Suprapubic skin (tissue), 4 donors: ENCODE results near the gene TPI1. TPM values are rescaled to one million over a fixed set of nuclear protein-coding genes. Genes with fewer than 3 reads are reported as not detected.

Experiments
- DNase-seq, 2 donors: peaks; one replicate each; pipeline ENCODE4 v3.0.0-alpha.2; 2019; ENCODE audit warnings: low spot score in 2 of 2
- H3K27ac ChIP-seq: fragments of 200-600 bp; sonication (generic); one replicate; pipeline ENCODE4 v1.5.1; 2019
- H3K27me3 ChIP-seq: fragments of 200-600 bp; sonication (generic); one replicate; pipeline ENCODE4 v1.5.1; 2019
- H3K36me3 ChIP-seq: fragments of 200-600 bp; sonication (generic); one replicate; pipeline ENCODE4 v1.5.1; 2019
- H3K4me1 ChIP-seq: fragments of 200-600 bp; sonication (generic); one replicate; pipeline ENCODE4 v1.5.1; 2019
- H3K4me3 ChIP-seq: fragments of 200-600 bp; sonication (generic); one replicate; pipeline ENCODE4 v1.5.1; 2019; ENCODE audit warnings: mild to moderate bottlenecking
- H3K9me3 ChIP-seq: fragments of 200-600 bp; sonication (generic); one replicate; pipeline ENCODE4 v1.5.1; 2019
- CTCF ChIP-seq, 2 donors: fragments of 200-600 bp in 1 of 2; fragments of 450-650 bp in 1 of 2; sonication (generic) in 1 of 2; IDR thresholded peaks; one replicate each; pipeline ENCODE4 v1.5.1; 2016 to 2019; ENCODE audit warnings: antibody characterized with exemption in 2 of 2, mild to moderate bottlenecking in 1 of 2, moderate library complexity in 1 of 2
- EP300 ChIP-seq: sonication (generic); formaldehyde crosslinking; IDR thresholded peaks from one replicate; pipeline ENCODE4 v1.6.1; 2017; ENCODE audit warnings: antibody characterized with exemption
- POLR2A ChIP-seq, 2 donors: fragments of 450-650 bp; IDR thresholded peaks; one replicate each; pipeline ENCODE4 v1.6.1; 2017; ENCODE audit warnings: antibody characterized with exemption in 2 of 2, mild to moderate bottlenecking in 2 of 2, moderate library complexity in 2 of 2
- POLR2AphosphoS5 ChIP-seq, 3 donors: sonication (generic); formaldehyde crosslinking; IDR thresholded peaks; one replicate each; pipeline ENCODE4 v1.6.1; 2017; ENCODE audit warnings: antibody characterized with exemption in 3 of 3
- WGBS: methylation state at CpG from one replicate; pipeline ENCODE4 v1.1.5; 2018; 5-methylcytosine and 5-hydroxymethylcytosine counted together
- total RNA-seq, 4 donors: library from RNA; depleted of rRNA; stranded (reverse); fragments of >200 nt; gene quantifications; one replicate each; pipeline ENCODE4 v1.1.0, GENCODE V29; 2016

TPI1 gene
- total RNA-seq, 4 donors from 2014 or later = 185 to 498 (median 405) TPM

- 92% methylated on average over 3 of the region's 6 CpGs for WGBS
- Histone ChIP-seq H3K36me3 (peaks cover 29% of the 10 kb centered on the region), H3K4me3 (no peak overlapping the region), H3K4me1 (peaks cover 14% of the 10 kb centered on the region), H3K27ac (no peak overlapping the region), H3K27me3 (no peaks in the 10 kb centered on the region), H3K9me3 (no peaks in the 10 kb centered on the region)
- TF ChIP-seq POLR2AphosphoS5 (IDR thresholded peaks at IDR 0.05) = no peak
- no peak for TF ChIP-seq CTCF (IDR thresholded peaks at IDR 0.05)
- TF ChIP-seq POLR2A (IDR thresholded peaks at IDR 0.05) = no peak
- no peak for TF ChIP-seq EP300
- no peak for DNase-seq
Observed at GRCh38 chr12:6833189-6833890, 34.0 kb upstream of the TPI1 start.

- 52% methylated on average over 1 of the region's 1 CpG for WGBS
- Histone ChIP-seq H3K36me3 (peaks cover 39% of the 10 kb centered on the region), H3K4me3 (no peak overlapping the region), H3K27ac (no peak overlapping the region), H3K9me3 (no peaks in the 10 kb centered on the region), H3K27me3 (no peaks in the 10 kb centered on the region), H3K4me1 (peaks cover 7% of the 10 kb centered on the region)
- no peak for DNase-seq
- no peak for TF ChIP-seq CTCF (IDR thresholded peaks at IDR 0.05)
- no peak for TF ChIP-seq EP300
- TF ChIP-seq POLR2AphosphoS5 (IDR thresholded peaks at IDR 0.05) = no peak
- TF ChIP-seq POLR2A (IDR thresholded peaks at IDR 0.05) = no peak
Observed at GRCh38 chr12:6834254-6834653, 33.1 kb upstream of the TPI1 start.

- Histone ChIP-seq H3K27ac (no peak overlapping the region), H3K36me3 (peaks cover 45% of the 10 kb centered on the region), H3K9me3 (no peaks in the 10 kb centered on the region), H3K4me1 (peaks cover 1% of the 10 kb centered on the region), H3K4me3 (no peak overlapping the region), H3K27me3 (no peaks in the 10 kb centered on the region)
- DNase-seq = no peak
- TF ChIP-seq POLR2A (IDR thresholded peaks at IDR 0.05) = no peak
- no peak for TF ChIP-seq EP300
- TF ChIP-seq CTCF (IDR thresholded peaks at IDR 0.05) = no peak
- no peak for TF ChIP-seq POLR2AphosphoS5 (IDR thresholded peaks at IDR 0.05)
- 83% methylated on average over 5 of the region's 5 CpGs for WGBS
Observed at GRCh38 chr12:6834873-6835272, 32.5 kb upstream of the TPI1 start.

GRCh38 chr12:6836851-6837250 lies 30.5 kb upstream of the TPI1 start:
- Histone ChIP-seq H3K27me3 (no peaks in the 10 kb centered on the region), H3K9me3 (no peaks in the 10 kb centered on the region), H3K36me3 (peaks cover 44% of the 10 kb centered on the region), H3K4me1 (no peaks in the 10 kb centered on the region), H3K4me3 (no peak overlapping the region), H3K27ac (no peak overlapping the region)
- 87% methylated on average over 13 of the region's 16 CpGs for WGBS
- no peak for TF ChIP-seq CTCF (IDR thresholded peaks at IDR 0.05)
- TF ChIP-seq EP300 = no peak
- TF ChIP-seq POLR2AphosphoS5 (IDR thresholded peaks at IDR 0.05) = no peak
- TF ChIP-seq POLR2A (IDR thresholded peaks at IDR 0.05) = no peak
- DNase-seq = no peak

- TF ChIP-seq CTCF (IDR thresholded peaks at IDR 0.05) (no peak), POLR2AphosphoS5 (IDR thresholded peaks at IDR 0.05) (no peak), POLR2A (IDR thresholded peaks at IDR 0.05) (no peak), EP300 (no peak)
- no peak overlapping the region for H3K4me3 ChIP-seq
- peak in 1 of 2 donors; percentile 65 for DNase-seq
- no peaks in the 10 kb centered on the region for H3K4me1 ChIP-seq
- 93% methylated on average over 15 of the region's 26 CpGs for WGBS
- peaks cover 44% of the 10 kb centered on the region for H3K36me3 ChIP-seq
- no peak overlapping the region for H3K27ac ChIP-seq
- H3K27me3 ChIP-seq = no peaks in the 10 kb centered on the region
- H3K9me3 ChIP-seq = no peaks in the 10 kb centered on the region
Observed at GRCh38 chr12:6837370-6838060, 29.8 kb upstream of the TPI1 start.
